Measurements from ENCODE around the gene MANEA.

The MANEA gene

DNA sequence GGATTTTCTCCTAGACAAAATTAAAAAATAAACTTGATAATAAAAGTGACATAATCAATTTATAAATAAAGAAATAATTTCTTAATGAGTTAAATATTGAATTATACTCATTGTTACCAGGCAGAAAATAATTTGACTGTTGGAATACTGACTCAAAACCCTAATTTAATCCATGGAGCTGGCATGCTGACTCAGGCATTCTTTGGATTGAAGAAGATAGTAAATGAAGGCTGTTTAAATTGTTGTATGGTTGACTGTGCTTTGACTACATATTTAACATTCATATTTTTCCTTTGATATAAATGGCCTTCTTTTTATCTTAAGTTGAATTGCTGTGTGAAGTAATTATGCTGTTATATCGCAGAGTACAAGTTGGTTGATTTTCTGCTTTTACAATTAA, 11.7 kb downstream of the MANEA start:
- DNase-seq (ENCODE audit: low spot score), result no peak

DNA sequence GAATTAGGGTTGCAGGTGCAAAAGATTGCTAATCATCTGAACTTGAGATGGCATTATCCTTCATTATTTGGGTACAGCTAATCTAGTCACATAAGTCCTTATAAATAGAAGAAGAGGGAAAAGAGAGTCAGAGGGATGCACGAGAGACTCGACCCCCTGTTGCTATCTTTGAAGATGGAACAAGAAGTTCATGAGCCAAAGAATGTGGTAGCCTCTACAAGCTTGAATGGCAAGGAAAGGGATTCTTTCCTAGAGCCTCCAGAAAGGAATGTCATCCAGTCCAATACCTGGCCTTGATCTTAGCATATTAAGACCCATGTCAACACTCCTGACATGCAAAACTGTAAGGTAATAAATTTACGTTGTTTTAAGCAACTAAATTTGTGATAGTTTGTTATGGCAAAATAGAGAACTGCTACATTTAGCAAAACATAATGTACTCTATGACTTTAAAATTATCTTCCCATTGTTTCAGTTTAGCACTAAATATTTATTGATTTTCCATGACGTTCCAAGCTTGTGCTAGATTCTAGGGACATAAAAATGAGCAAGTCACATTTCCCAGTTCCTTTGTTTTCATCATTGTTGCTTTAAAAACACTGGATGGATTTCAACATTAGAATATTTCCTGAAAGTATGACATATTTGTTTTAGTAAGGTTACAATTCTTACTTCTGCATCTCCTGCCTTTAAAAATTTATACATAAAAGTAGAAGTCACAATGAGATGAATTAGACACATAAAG, 12.7 kb downstream of the MANEA start:
- no peak for DNase-seq (ENCODE audit: low spot score)

DNA sequence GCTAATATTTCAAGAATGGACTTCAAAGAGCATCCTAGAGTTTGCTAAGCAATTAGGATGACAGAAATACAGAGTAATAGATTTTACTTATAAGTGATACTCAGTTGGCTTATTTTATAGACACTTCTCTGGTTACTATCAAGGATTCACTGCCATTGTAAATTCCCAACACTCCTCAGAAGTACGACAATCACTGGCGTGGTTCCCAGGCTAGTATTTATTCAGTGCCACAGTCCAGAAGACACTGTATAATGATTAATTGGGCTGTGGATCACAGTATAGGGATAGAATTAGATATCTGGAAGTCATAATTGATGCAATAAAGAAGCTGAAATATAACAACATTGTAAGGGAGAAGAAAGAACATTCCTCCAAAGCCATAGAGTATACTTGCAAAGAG, 15.7 kb downstream of the MANEA start:
- no peak for DNase-seq (ENCODE audit: low spot score)

DNA sequence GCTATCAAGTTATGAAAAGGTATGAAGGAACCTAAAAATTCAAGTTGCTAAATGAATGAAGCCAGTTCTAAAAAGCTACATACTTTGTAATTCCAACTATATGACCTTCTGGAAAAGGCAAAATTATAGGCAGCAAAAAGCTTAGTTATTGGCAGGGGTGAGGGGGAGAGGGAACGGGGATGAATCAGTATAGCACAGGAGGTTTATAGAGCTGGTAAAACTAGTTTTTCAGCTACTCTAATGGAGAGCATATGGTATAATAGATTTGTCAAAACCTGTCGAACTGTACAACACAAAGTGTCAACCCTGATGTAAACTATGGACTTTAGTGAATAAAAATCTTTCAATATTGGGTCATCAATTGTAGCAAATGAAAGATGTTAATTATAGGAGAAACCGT, 18.7 kb downstream of the MANEA start:
- no peak for DNase-seq (ENCODE audit: low spot score)

DNA sequence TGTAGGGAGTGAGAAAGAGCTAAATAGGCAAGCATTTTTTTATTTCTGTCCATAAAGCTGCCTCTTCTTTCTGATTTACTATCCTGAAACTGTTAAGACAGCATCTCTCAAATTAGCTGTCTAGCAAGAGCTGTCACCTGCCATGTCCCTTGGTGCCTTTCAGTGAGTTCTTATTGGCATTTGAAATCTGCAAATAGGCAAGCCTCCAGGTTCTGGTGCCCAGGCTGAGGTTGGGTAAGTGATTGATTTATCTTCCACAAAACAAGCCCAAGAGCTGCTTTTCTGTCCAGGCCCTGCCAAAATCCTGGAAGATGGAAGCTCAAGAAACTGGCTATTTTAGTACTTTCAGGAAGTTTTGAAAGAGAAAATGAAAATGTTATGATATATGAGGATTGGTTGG, 22.4 kb downstream of the MANEA start:
- DNase-seq (ENCODE audit: low spot score), result no peak

DNA sequence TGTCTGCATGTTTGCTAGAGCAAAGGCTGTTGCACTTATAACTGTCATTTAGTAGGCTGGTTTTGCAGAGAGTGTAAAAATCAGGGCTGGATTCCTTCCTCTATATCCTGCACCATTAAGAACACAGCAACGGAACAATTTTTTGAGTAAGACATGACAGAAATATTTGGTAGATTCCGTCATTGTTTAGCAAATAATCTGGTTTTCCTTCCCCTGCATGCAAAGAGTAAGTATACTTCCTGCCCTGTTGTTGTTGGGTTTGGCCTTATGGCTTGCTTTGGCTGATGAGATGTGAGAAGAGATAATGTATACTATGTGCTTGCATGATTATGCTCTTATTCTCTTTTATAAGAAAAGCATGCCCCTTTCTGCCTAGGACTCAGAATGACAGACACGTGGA, 23.8 kb downstream of the MANEA start:
- no peak for DNase-seq (ENCODE audit: low spot score)

DNA sequence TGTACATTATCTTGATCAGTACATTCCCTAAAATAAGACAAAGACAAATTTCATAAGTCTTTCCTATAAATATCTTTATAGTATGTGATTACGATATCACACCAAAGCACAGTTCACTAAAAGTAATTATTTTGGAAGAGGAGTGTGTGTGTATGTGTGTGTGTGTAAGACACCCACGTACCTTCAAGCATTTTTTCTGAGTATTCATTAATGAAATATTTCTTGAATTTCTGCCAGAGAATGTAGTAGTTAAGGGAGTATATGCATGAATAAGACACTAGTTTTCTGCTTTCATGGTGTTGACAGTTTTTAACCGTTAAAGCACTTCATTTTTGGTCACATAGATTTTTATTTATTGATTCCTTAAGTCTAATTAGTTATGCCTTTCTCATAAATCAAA, 36.8 kb downstream of the MANEA start:
- no peak for DNase-seq (ENCODE audit: low spot score)

DNA sequence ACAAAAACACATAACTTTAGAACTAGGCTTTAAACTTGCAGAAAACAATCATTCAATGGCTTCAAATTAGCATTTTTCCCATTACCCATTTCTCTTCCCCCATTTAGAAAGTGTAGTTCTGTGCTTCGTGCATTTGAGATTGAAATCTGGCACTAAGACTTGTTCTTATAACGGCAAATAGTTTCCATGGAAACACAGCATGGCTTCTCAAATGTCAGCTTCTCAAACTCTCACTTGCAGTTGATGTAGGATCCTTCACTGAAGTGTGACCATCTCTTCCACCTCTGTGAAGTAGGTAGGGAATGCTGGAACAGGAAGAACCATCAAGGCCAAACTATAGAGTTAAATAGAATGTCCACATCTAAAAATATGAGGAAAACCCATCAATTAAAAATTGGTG, 52.2 kb downstream of the MANEA start:
- DNase-seq (ENCODE audit: low spot score), result no peak

DNA sequence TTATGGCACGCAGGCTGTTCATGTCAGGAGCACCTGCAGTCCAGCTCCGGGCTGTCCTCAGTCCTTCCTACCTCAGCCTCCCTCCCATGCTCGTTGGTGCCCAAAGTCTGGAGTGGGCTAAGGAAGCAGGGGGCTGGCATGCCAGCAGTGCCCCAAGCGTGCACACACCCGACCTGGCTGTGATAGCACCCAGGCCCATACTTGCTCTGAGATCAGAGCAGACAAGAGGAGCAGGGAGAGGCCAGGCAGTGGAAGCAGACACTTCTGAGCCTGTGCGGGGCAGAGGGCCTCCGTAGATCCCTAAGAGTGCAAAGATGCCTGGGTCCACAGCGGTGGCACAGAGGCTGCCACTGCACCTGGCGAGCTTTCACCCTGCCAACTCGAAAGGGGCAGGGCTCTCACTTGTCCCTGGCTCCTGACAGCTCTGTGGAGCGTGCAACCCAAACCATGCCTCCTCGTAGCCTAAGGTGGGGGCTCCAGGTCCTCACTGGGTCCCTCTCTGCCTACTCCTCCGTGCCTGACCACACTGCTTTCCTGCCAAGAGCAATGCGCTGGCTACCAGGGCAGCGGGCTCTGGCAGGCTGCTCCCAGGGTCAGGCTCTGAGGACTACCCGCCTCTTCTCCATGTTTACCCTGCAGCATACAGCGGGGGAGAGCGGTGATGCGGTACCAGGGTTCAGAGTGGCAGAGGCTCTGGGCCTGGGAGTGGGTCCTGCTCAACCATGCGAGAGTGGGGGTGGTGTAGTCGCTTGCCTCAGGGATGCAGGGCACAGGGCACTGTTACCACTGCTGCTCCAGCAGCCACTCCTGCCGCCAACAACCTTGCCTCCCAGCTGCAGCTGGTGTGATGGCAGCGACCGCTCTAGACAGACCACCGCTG, 59.5 kb downstream of the MANEA start:
- DNase-seq (ENCODE audit: low spot score), result no peak

DNA sequence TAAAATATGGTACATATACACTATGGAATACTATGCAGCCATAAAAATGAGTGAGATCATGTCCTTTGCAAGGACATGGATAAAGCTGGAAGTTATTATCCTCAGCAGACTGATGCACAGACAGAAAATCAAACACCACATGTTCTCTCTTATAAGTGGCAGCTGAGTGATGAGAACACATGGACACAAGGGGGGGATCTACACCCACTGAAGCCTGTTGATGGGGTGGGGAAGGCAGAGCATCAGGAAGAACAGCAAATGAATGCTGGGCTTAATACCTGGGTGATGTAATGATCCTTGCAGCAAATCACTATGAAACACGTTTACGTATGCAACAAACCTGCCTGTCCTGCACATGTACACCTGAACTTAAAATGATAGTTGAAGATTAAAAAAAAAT, 71.3 kb downstream of the MANEA start:
- peak; percentile 0 for DNase-seq (ENCODE audit: low spot score)

DNA sequence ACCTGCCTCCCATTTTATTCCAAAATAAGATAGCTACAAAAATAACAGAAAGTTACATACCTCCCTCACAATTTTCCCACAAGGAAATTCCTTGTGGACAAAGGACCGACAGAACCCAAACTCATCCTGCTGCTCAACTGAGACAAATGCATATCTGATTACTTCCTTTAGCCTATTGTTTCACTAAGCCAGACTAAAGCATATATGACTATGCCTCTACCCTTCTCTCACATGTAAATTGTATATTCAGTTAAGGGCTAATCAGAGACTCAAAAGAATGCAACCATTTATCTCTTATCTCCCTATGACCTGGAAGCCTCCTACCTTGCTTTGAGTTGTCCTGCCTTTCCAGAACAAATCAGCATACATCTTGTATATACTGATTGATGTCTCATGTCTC, 72.1 kb downstream of the MANEA start:
- DNase-seq (ENCODE audit: low spot score), result no peak

DNA sequence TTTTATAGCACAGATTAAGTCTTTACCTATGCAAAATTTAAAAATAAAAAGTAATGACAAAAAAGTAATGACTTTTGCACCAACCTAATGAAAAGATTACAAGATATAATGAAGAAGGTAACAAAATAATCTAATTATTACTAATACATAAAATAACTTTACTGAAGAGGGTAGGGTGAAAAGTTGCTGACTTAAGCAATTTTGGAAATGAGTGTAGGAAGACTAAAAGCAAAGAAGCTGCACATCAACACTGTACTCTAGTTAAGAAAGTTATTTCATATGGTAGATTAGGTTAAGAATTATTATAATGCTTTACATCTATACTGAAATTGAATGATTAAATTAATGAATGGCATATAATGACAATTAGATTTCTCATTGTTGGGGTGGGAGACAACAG, 76.8 kb downstream of the MANEA start:
- DNase-seq (ENCODE audit: low spot score), result no peak

DNA sequence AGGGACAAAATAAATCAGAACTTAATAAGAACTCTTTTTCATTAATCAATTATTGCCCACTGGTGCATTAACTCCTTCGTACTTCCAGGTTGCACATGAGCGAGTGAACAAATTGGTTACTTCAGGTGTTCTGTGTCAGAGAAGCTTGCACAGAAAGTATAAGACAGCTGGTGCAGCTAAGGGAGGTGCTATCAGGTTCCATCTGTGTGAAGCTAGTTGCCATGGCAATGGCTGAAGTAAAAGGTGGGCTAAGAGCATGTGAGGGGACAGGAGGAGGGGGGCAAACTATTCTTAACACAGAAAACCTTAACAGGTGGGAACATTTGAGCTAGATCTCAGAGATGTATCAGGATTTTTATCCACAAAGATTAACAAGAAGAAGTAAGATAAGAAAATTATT, 81.6 kb downstream of the MANEA start:
- no peak for DNase-seq (ENCODE audit: low spot score)

Data from activated CD4-positive, alpha-beta T cell treated with anti-CD3 and anti-CD28 coated beads, Interleukin-2, Interleukin-4, amounts not matched to agents 100 ng/mL and 50 ng/mL, durations not matched to agents 16 hours and 8 hours (primary cell).